ENCODE data around the gene OVCH1.
"Not testable (repeated sequence)": the region's sequence is repeated elsewhere in the genome, so short reads cannot be mapped to it uniquely, and the experiment has no call there.

OVCH1 gene

DNA sequence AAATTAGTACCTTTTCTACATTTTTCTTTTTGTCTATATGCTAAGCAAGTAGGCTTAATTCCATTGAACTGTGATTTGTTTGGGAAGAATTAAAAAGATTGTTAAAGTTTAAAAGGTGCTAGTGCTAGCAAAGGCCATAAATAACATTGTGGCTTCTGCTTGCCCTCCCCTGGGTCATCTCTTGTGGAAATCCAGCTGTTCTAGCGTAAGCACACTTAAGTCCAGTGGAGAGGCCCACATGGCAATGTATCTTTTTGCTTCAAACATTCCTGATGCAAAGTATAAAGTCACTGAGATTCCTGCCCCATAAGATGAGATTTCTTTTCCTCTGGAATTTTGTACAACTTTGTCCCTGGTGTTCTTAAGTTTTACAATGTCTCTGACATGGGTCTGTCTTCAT, 102.1 kb downstream of the OVCH1 start:
- no peaks in the 10 kb centered on the region for H3K79me2 ChIP-seq
- no peak overlapping the region for H2AFZ ChIP-seq
- no peak overlapping the region for H3K4me3 ChIP-seq (ENCODE audit: low read depth, low read length)
- H3K4me1 ChIP-seq: no peaks in the 10 kb centered on the region
- H3K9ac ChIP-seq: no peak overlapping the region
- no peaks in the 10 kb centered on the region for H3K36me3 ChIP-seq (ENCODE audit: control insufficient read depth, insufficient read depth, low read length)
- H3K4me2 ChIP-seq (ENCODE audit: low read length): no peak overlapping the region
- no peaks in the 10 kb centered on the region for H3K9me3 ChIP-seq (ENCODE audit: control insufficient read depth, low read length)
- H3K27ac ChIP-seq: no peak overlapping the region
- TF ChIP-seq, protein P1, sequence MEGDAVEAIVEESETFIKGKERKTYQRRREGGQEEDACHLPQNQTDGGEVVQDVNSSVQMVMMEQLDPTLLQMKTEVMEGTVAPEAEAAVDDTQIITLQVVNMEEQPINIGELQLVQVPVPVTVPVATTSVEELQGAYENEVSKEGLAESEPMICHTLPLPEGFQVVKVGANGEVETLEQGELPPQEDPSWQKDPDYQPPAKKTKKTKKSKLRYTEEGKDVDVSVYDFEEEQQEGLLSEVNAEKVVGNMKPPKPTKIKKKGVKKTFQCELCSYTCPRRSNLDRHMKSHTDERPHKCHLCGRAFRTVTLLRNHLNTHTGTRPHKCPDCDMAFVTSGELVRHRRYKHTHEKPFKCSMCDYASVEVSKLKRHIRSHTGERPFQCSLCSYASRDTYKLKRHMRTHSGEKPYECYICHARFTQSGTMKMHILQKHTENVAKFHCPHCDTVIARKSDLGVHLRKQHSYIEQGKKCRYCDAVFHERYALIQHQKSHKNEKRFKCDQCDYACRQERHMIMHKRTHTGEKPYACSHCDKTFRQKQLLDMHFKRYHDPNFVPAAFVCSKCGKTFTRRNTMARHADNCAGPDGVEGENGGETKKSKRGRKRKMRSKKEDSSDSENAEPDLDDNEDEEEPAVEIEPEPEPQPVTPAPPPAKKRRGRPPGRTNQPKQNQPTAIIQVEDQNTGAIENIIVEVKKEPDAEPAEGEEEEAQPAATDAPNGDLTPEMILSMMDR (IDR thresholded peaks at IDR 0.05): no peak
- no peaks in the 10 kb centered on the region for H3K27me3 ChIP-seq (ENCODE audit: control insufficient read depth, insufficient read depth, low read length)

GRCh38 chr12:29390419-29390818, 107.1 kb downstream of the OVCH1 start:
- not testable (repeated sequence) for H3K4me1 ChIP-seq, H3K79me2 ChIP-seq

DNA sequence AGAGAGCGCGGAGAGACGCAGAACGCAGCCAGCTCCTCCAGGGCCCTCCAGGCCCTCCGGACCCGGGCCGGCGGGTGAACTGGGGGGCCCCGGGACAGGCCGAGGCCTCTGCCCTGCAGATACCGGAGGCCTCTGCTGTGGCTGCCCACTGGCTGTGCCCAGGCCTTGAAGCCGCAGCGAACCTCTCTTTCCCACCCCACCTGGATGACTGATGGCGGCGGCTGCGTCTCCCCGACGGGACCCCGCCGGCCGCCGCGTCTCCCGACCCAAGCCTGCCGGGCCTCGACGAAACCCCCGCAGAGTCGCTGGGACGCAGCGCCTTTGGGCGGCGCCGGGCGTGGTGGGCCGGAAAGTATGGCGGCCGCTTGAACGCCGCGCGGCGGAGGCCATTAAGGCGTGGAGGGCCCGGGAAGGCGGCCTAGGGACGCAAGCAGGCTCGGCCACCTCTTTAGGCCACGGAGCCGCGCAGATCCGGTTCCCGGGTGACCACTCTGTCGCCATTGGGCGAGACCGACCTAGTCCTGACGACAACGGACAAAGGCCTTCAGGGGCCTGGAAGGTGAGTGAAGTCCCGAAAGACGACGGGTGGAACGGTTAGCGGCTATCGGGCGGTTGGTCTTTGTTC, 108.1 kb downstream of the OVCH1 start:
- TF ChIP-seq, protein P1 (IDR thresholded peaks at IDR 0.05): no peak
- Histone ChIP-seq H3K27ac (no peak overlapping the region), H3K79me2 (no peaks in the 10 kb centered on the region), H3K4me2 (ENCODE audit: low read length) (no peak overlapping the region), H2AFZ (no peak overlapping the region), H3K36me3 (ENCODE audit: control insufficient read depth, insufficient read depth, low read length) (no peaks in the 10 kb centered on the region), H3K9ac (no peak overlapping the region), H3K9me3 (ENCODE audit: control insufficient read depth, low read length) (no peaks in the 10 kb centered on the region), H3K4me3 (ENCODE audit: low read depth, low read length) (no peak overlapping the region), H3K4me1 (no peaks in the 10 kb centered on the region), H3K27me3 (ENCODE audit: control insufficient read depth, insufficient read depth, low read length) (no peaks in the 10 kb centered on the region)

More at GRCh38 chr12:29390419-29390818, 107.1 kb downstream of the OVCH1 start:
- not testable (repeated sequence) for H3K27me3 ChIP-seq (ENCODE audit: control insufficient read depth, insufficient read depth, low read length); H2AFZ ChIP-seq; H3K4me3 ChIP-seq (ENCODE audit: low read depth, low read length); H3K9me3 ChIP-seq (ENCODE audit: control insufficient read depth, low read length); H3K36me3 ChIP-seq (ENCODE audit: control insufficient read depth, insufficient read depth, low read length); H3K27ac ChIP-seq; H3K4me2 ChIP-seq (ENCODE audit: low read length); H3K9ac ChIP-seq

GRCh38 chr12:29386084-29386680, 111.3 kb downstream of the OVCH1 start:
- H3K79me2 ChIP-seq; H3K27ac ChIP-seq; H3K4me1 ChIP-seq; H3K4me2 ChIP-seq (ENCODE audit: low read length); H3K4me3 ChIP-seq (ENCODE audit: low read depth, low read length); H3K9me3 ChIP-seq (ENCODE audit: control insufficient read depth, low read length); H3K27me3 ChIP-seq (ENCODE audit: control insufficient read depth, insufficient read depth, low read length); H3K36me3 ChIP-seq (ENCODE audit: control insufficient read depth, insufficient read depth, low read length); H3K9ac ChIP-seq; H2AFZ ChIP-seq: not testable (repeated sequence)

DNA sequence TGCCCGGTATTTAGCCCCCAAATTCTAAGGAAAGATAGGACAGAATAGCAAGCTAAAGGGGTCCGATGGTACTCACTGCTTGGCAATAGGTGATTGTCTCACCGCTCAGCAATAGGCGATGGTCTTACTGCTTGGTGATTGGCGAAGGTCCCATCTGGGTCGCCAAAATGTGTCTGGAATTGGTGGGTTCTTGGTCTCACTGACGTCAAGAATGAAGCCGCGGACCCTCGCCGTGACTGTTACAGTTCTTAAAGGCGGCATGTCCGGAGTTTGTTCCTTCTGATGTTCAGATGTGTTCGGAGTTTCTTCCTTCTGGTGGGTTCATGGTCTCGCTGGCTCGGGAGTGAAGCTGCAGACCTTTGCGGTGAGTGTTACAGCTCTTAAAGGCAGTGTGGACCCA, 112.3 kb downstream of the OVCH1 start:
- not testable (repeated sequence) for H3K27me3 ChIP-seq (ENCODE audit: control insufficient read depth, insufficient read depth, low read length); H3K4me3 ChIP-seq (ENCODE audit: low read depth, low read length); H3K36me3 ChIP-seq (ENCODE audit: control insufficient read depth, insufficient read depth, low read length); H3K9me3 ChIP-seq (ENCODE audit: control insufficient read depth, low read length); H3K9ac ChIP-seq; H3K4me2 ChIP-seq (ENCODE audit: low read length); H2AFZ ChIP-seq; H3K4me1 ChIP-seq; H3K27ac ChIP-seq; H3K79me2 ChIP-seq

DNA sequence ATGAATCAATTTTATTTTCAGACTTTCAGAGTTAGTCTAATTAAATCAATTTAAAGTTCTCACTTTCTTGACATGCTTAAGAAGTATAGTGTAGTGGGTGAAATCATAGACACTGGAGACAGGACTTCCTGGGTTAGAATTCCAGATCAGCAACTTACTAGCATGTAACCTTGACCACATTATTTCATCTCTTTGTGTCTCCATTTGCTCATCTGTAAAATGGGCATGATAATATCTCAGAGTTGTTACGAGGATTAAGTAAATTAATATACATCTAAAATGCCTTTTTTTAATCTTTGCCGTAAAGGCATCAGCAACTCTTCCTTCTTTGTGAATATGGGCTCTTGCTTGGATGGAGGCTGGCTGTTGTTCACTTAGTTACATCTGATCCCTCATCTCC, 115.2 kb downstream of the OVCH1 start:
- Histone ChIP-seq H3K4me3 (ENCODE audit: low read depth, low read length) (peak overlapping the region; percentile 96), H3K36me3 (ENCODE audit: control insufficient read depth, insufficient read depth, low read length) (no peaks in the 10 kb centered on the region), H3K9ac (no peak overlapping the region), H3K9me3 (ENCODE audit: control insufficient read depth, low read length) (no peaks in the 10 kb centered on the region), H3K27me3 (ENCODE audit: control insufficient read depth, insufficient read depth, low read length) (no peaks in the 10 kb centered on the region), H3K27ac (no peak overlapping the region), H2AFZ (no peak overlapping the region), H3K4me2 (ENCODE audit: low read length) (no peak overlapping the region), H3K4me1 (no peaks in the 10 kb centered on the region), H3K79me2 (peaks cover 4% of the 10 kb centered on the region)
- TF ChIP-seq, protein P1 (IDR thresholded peaks at IDR 0.05): no peak

Data from parathyroid adenoma (tissue), 2 donors.